GM13976 (cell line): Measurements from ENCODE around the gene EXOC3.
A peak's percentile ranks its signal among the peaks of the same experiment; 100 is the strongest.

Source experiments
- DNase-seq: peaks from one replicate; pipeline ENCODE4 v3.0.0; 2012; ENCODE audit warnings: low spot score
- CTCF ChIP-seq: IDR thresholded peaks from 2 replicates; pipeline ENCODE4 v1.5.1; 2012; ENCODE audit warnings: borderline replicate concordance, mild to moderate bottlenecking; ENCODE audit not compliant: insufficient read depth; ENCODE audit errors: extremely low read depth, missing control alignments, control extremely low read depth
- in situ Hi-C: fragments of 300-500 bp; cut with MboI; formaldehyde crosslinking; loops from one replicate; pipeline ENCODE4 v1.12.0; 2022; ENCODE audit warnings: low sequenced_read_pairs, mixed read lengths, inconsistent platforms; ENCODE audit not compliant: unreplicated experiment

Gene EXOC3

GRCh38 chr5:446883-447263 lies 3.9 kb downstream of the EXOC3 start:
- TF ChIP-seq CTCF: peak; percentile 18
- in situ Hi-C loops: no loop called here
- DNase-seq: peak; percentile 78

GRCh38 chr5:447501-447900 lies 4.5 kb downstream of the EXOC3 start:
- TF ChIP-seq CTCF: no peak
- in situ Hi-C loops: no loop called here
- DNase-seq: no peak

DNA sequence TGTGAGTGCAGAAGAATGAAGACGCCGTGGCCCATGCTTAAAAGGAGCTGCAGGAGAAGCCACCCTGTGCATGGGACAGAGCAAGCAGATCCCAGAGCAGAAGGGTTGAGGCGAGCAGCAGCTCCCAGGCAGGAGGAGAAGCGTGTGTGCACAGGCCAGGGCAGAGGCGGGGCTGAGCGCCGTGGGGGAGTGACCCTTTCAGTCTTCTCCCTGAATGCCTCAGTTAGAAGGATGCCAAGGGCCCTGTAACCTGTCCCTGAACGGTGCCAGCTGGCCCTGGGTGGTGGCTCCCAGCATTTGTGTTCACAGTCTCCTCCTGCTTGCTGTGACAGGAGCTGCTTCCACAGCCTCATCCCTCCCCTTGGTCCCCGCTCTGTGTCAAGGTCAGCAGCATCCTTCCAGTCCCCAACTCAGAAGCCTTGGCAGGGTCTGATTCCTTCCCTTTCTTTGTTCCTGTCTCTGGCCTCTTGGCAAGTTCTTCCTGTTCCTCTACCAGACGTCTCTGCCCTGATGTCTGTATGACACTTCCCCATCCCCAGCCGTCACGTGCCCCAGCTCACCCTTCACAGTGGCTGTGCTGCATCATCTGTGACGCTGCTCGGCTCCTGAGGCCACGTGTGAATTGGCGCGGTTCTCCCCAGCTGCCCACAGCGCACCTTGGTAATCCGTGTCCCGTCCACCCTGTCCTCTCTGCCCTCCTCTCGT lies 5.2 kb downstream of the EXOC3 start:
- in situ Hi-C loops: no loop called here
- TF ChIP-seq CTCF: no peak
- no peak for DNase-seq

- in situ Hi-C loops: no loop called here
- no peak for TF ChIP-seq CTCF
- no peak for DNase-seq
Measured at GRCh38 chr5:448766-449090, 5.8 kb downstream of the EXOC3 start.

GRCh38 chr5:449151-449550 lies 6.2 kb downstream of the EXOC3 start:
- no peak for TF ChIP-seq CTCF
- in situ Hi-C loops: no loop called here
- DNase-seq: no peak

- no peak for DNase-seq
- TF ChIP-seq CTCF: no peak
- in situ Hi-C loops: no loop called here
Measured at GRCh38 chr5:451587-452458, 8.8 kb downstream of the EXOC3 start.
